ENCODE data around the gene ADH1C.

ADH1C gene

DNA sequence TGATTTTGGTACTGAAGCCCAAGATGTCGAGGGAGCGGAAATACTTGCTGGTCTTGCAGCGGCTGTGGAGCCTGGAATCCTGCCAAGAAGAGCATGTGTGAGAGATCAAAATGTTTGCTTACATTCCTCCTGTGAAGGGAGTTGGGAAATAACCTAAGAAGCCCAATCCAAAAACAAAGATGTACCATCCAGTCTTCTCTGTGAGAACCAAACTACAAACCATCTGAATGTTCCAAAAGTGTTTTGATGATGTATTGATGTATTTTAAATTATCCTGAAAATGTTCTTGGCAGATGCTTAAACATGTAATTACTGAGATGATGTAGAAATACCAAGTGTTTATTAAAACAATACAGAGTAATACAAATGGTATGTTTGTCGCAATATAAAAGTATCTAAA, 51.6 kb downstream of the ADH1C start:
- DNase-seq = peak; percentile 93

DNA sequence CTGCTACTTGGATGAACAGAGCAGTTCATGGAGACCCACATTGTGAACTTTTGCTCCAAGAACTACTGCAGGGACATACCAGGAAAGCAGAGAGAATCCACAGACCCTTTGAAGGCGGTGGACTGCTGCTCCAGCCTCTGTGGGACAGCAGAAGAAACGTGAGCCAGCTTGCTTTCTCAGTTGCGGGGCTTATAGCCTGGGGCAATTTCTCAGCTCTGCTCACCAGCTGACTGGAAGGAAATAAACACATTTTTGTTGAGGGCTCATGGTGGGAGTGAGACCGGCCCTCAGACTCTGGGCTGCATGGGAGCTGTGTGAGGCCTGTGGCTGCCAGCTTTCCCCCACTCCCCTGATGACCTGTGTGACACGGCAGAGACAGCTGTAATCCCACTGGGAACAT, 59.2 kb downstream of the ADH1C start:
- DNase-seq = no peak

DNA sequence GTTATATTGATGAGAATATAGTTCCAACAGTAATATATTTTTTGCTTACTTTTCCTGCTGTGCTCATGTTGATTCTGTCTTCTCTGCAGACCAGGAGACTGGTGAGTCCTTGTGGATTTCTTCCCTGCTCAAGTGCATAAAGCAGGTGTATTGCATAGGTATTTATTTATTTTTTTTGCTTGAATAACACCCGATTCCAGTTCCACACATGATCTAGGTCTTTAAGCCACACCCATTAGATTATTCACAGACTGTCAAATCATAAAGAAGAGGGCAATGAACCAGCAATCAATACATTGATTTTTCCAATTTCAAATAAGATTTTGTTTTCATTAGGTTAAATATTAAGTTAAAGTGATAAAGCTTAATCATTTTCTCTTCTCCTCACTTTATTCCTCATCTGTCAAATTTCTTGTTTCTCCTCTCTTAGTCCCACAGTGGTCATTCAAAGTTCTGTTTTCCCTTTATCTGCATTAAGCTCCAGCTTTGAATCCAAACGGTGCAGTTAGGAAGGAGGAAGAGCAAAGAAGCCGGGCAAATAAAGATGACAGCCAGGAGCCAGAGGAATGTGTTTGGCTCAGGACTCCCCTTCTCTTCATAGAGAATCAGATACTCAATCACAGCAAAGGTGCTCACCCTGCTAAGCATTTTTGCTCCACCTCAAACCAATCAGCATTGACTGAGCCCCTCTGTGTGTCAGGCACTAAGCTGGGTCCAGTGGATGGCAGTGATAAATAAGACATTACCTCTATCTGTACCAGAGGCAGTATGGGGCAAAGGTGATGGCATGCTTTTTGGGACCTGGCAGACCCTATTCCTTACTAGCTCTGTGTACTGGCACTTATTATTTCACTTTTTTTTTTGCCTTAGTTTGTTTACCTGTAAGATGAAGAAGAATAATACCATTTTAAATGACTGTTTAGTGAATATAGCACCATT, 61.4 kb downstream of the ADH1C start, which contains the start of gene ADH1A:
ADH1A (minus strand) TSS at position 138 of the 939 bp plus-strand sequence; CDS start at position 67, 71 bp downstream.
- DNase-seq = no peak

All from fibroblast of skin of scalp (primary cell).